ENCODE results near the gene PCSK5. TPM values are rescaled to one million over a fixed set of nuclear protein-coding genes. Genes with fewer than 3 reads are reported as not detected.

Gene PCSK5
- total and polyA plus RNA-seq, 2 of the 8 experiments (the other 6 are each of a cell fraction or from before 2014, with no cell fraction given), result 5.5 to 10.7 TPM

- H3K56ac ChIP-seq (replicated peaks; ENCODE audit: insufficient read length, low read depth, low read length), result no peak overlapping the region
- no peak overlapping the region for H3K4me3 ChIP-seq (ENCODE audit: extremely low read depth in 1 of 4, insufficient read depth in 2 of 4, low read depth in 3 of 4, low read length in 4 of 4)
- DNase-seq (ENCODE audit: low read depth in 1 of 2, low spot score in 2 of 2) (no peak), FAIRE-seq (no peak)
- no peak overlapping the region for H3K14ac ChIP-seq (ENCODE audit: insufficient read length)
- no peak overlapping the region for H3K23ac ChIP-seq (ENCODE audit: insufficient read length)
- peaks cover 2% of the 10 kb centered on the region; the same call in 1 of the 2 replicates for H3K79me1 ChIP-seq (ENCODE audit: low read depth, low read length)
- no peak overlapping the region for H2BK15ac ChIP-seq (ENCODE audit: low read length)
- H3K27me3 ChIP-seq (replicated peaks in 1 of 4; ENCODE audit: control insufficient read depth in 3 of 4, extremely low read depth in 1 of 4, insufficient read depth in 3 of 4, low read length in 3 of 4), result no peaks in the 10 kb centered on the region
- H2BK20ac ChIP-seq (ENCODE audit: low read length), result no peak overlapping the region
- no peak overlapping the region for H4K8ac ChIP-seq (ENCODE audit: extremely low read depth, insufficient read depth, low read length)
- H3K23me2 ChIP-seq (ENCODE audit: low read depth, low read length), result no peaks in the 10 kb centered on the region
- no peak overlapping the region for H2BK5ac ChIP-seq (ENCODE audit: low read depth, low read length)
- peaks cover 0 to 18% (median 11%) of the 10 kb centered on the region in 4 experiments; a peak in 5 of 7 replicates for H3K4me1 ChIP-seq (replicated peaks in 1 of 4; ENCODE audit: control insufficient read depth in 3 of 4, insufficient read depth in 4 of 4, low read length in 3 of 4)
- no peak overlapping the region for H4K5ac ChIP-seq (ENCODE audit: insufficient read length, low read depth, low read length)
- CTCF ChIA-PET (ENCODE audit: partially characterized antibody), result interaction anchor here (0.7 to 1.4 kb wide), 2 partner anchors 13 to 761 kb away, joined by 4 read pairs; no protein-coding TSS in a partner anchor
- H3K4ac ChIP-seq (replicated peaks; ENCODE audit: insufficient read length, low read depth, low read length), result no peak overlapping the region
- H3K79me2 ChIP-seq (ENCODE audit: control insufficient read depth in 1 of 2, insufficient read depth in 2 of 2, low read length in 2 of 2), result peaks cover 0 to 35% of the 10 kb centered on the region in 2 experiments; a peak in 2 of 4 replicates
- peaks cover 0 to 4% (median 0%) of the 10 kb centered on the region in 4 experiments; a peak in 3 of 8 replicates for H3K36me3 ChIP-seq (ENCODE audit: control insufficient read depth in 2 of 4, insufficient read depth in 4 of 4, low read length in 3 of 4)
- POLR2A ChIA-PET (ENCODE audit: partially characterized antibody), result no interaction called here
- no peak overlapping the region for H2BK120ac ChIP-seq (replicated peaks; ENCODE audit: low read depth, low read length)
- H3K9me3 ChIP-seq (ENCODE audit: insufficient read depth in 2 of 2, low read depth in 1 of 2, low read length in 1 of 2), result no peaks in the 10 kb centered on the region
- no peak overlapping the region for H2AK5ac ChIP-seq (ENCODE audit: low read depth, low read length)
- 77% methylated on average over 3 of the region's 3 CpGs; no CpG with 5 or more reads in 1 of the 2 experiments for WGBS, 2 experiments (ENCODE audit: extremely low coverage in 1 of 2, insufficient coverage in 1 of 2, insufficient read length in 1 of 2, insufficient replicate concordance in 2 of 2, low coverage in 1 of 2, low lambda C conversion rate in 2 of 2, missing lambda C conversion rate in 1 of 2)
- no peak overlapping the region for H3K4me2 ChIP-seq (ENCODE audit: insufficient read depth in 1 of 2, low read depth in 2 of 2, low read length in 2 of 2)
- H2AFZ ChIP-seq (ENCODE audit: low read length), result no peak overlapping the region
- H4K20me1 ChIP-seq (replicated peaks in 1 of 2; ENCODE audit: control insufficient read depth in 1 of 2, insufficient read depth in 2 of 2, low read length in 2 of 2), result peaks cover 0 to 2% of the 10 kb centered on the region in 2 experiments
- H3K18ac ChIP-seq (ENCODE audit: extremely low read depth, low read length), result no peak overlapping the region
- H3K9ac ChIP-seq (replicated peaks in 1 of 4; ENCODE audit: extremely low read depth in 1 of 4, low read depth in 3 of 4, low read length in 3 of 4), result no peak overlapping the region
- no peak overlapping the region for H3K27ac ChIP-seq (ENCODE audit: low read depth, low read length)
- no peak for TF ChIP-seq TAF1 (IDR thresholded peaks at IDR 0.05; ENCODE audit: low read depth, low read length)
- TF ChIP-seq JUN (IDR thresholded peaks at IDR 0.05; ENCODE audit: low read depth, low read length), result no peak
- TF ChIP-seq CBX8 (IDR thresholded peaks at IDR 0.05; ENCODE audit: borderline replicate concordance, low read depth, low read length), result no peak
- no peak for TF ChIP-seq E2F6 (IDR thresholded peaks at IDR 0.05)
- TF ChIP-seq CTCF (IDR thresholded peaks at IDR 0.05; ENCODE audit: control extremely low read depth in 1 of 3, insufficient read depth in 1 of 3, low read depth in 1 of 3, low read length in 3 of 3), result no peak
- no peak for TF ChIP-seq POU5F1 (IDR thresholded peaks at IDR 0.05; ENCODE audit: low read depth, low read length)
- no peak for TF ChIP-seq SUZ12 (IDR thresholded peaks at IDR 0.05; ENCODE audit: low read length)
- TF ChIP-seq NANOG (IDR thresholded peaks at IDR 0.05; ENCODE audit: insufficient read depth, low read depth, low read length, poor library complexity, severe bottlenecking), result no peak
- TF ChIP-seq SIX5 (IDR thresholded peaks at IDR 0.05; ENCODE audit: low read depth, low read length), result no peak
- no peak for TF ChIP-seq RFX5 (IDR thresholded peaks at IDR 0.05; ENCODE audit: borderline replicate concordance, low read depth, low read length)
- no peak overlapping the region for H4K91ac ChIP-seq (replicated peaks; ENCODE audit: insufficient read length, low read length)
- H2BK12ac ChIP-seq (ENCODE audit: low read depth, low read length), result no peak overlapping the region
These were observed 40.4 kb downstream of the PCSK5 start for GRCh38 chr9:75930730-75931321.
